Activated gamma-delta T cell (primary cell): ENCODE measurements around the gene FBN1.

Experiments
- DNase-seq: peaks from one replicate; lab custom pipeline; 2025; lab: John Stamatoyannopoulos, UW
- total RNA-seq, 2 donors: gene quantifications; one replicate each; lab custom pipeline; 2026; lab: John Stamatoyannopoulos, UW

Gene FBN1
- total RNA-seq, result 3.9 to 12.6 reads per million in 2 donors

- DNase-seq, result no peak
These were observed at the start of gene FBN1 for GRCh38 chr15:48645558-48646330. Gene FBN1, minus strand, starts transcription at chr15:48645709. Its CDS starts 940 bp downstream, at chr15:48644769.

- no peak for DNase-seq
These were observed 48.0 kb upstream of the FBN1 start for GRCh38 chr15:48693484-48693883.

- no peak for DNase-seq
These were observed 43.0 kb upstream of the FBN1 start for GRCh38 chr15:48688493-48688892.

GRCh38 chr15:48683991-48684765 is 38.7 kb upstream of the FBN1 start:
- no peak for DNase-seq

- DNase-seq, result no peak
These were observed 37.6 kb upstream of the FBN1 start for GRCh38 chr15:48682942-48683651.

- DNase-seq, result no peak
These were observed 35.8 kb upstream of the FBN1 start for GRCh38 chr15:48681353-48681752.

GRCh38 chr15:48680841-48681240 is 35.3 kb upstream of the FBN1 start:
- DNase-seq, result no peak

GRCh38 chr15:48679952-48680351 is 34.4 kb upstream of the FBN1 start:
- DNase-seq, result no peak

- DNase-seq, result no peak
These were observed 33.3 kb upstream of the FBN1 start for GRCh38 chr15:48678851-48679250.

- no peak for DNase-seq
These were observed 32.3 kb upstream of the FBN1 start for GRCh38 chr15:48677821-48678220.

- DNase-seq, result no peak
These were observed 29.9 kb upstream of the FBN1 start for GRCh38 chr15:48675436-48675835.

- no peak for DNase-seq
These were observed 29.4 kb upstream of the FBN1 start for GRCh38 chr15:48674876-48675275.

- no peak for DNase-seq
These were observed 26.7 kb upstream of the FBN1 start for GRCh38 chr15:48672206-48672605.

- no peak for DNase-seq
These were observed 25.9 kb upstream of the FBN1 start for GRCh38 chr15:48671103-48672022.

GRCh38 chr15:48667701-48668100 is 22.2 kb upstream of the FBN1 start:
- DNase-seq, result no peak

- no peak for DNase-seq
These were observed 18.9 kb upstream of the FBN1 start for GRCh38 chr15:48664436-48664835.

GRCh38 chr15:48657950-48658591 is 12.6 kb upstream of the FBN1 start:
- DNase-seq, result no peak

GRCh38 chr15:48654801-48655200 is 9.3 kb upstream of the FBN1 start:
- no peak for DNase-seq

GRCh38 chr15:48653913-48654670 is 8.6 kb upstream of the FBN1 start:
- DNase-seq, result no peak

GRCh38 chr15:48653216-48653615 is 7.7 kb upstream of the FBN1 start:
- no peak for DNase-seq
